Activated T-cell treated with anti-CD3 and anti-CD28 coated beads for 1 hour (primary cell): Measurements from ENCODE around the gene S100B.

Experiments
- DNase-seq: peaks from one replicate; pipeline ENCODE4 v3.0.0-alpha.2; 2020; ENCODE audit warnings: low read depth

Gene S100B

DNA sequence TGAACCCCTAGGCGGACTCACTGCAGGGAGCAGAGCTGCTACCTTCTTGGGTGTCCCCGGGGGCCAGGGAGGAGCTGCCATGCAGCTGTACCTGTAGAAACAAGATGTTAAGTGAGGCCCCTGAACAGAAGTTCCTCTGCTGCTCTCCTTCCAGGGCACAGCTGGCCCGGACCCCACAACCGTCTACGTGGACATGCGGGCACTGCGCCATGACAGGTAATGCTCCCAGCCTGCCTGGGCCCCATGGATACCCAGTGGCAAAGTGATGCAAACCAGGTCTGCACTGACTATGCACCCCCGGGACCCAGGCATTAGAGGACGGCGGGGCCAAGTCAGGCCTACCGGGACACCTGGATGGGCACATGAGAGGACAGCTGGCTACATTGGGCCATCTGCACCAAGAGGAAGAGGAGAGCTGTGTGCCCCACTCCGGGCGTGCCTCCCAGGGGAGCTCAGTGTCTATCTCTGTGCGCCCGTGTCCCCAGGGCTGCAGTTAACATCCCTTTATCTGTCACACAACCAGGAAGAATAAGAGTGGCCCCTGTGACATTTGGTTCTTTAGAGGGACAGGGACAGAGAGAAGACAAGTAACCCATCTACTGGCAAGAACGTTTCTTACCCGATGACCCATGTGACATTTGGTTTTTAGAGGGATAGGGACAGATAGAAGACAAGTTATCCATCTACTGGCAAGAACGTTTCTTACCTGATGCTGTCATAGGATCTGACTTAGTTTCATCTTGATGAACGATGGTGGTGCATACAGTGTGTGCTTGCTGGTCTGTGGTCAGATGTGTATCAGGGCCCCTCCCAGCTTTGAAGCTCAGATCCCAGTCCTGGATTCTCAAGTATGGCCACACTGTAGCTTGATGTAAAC lies 44.1 kb downstream of the S100B start:
- DNase-seq: no peak

GRCh38 chr21:46559291-46559983 lies 45.4 kb downstream of the S100B start:
- peak; percentile 43 for DNase-seq

GRCh38 chr21:46557919-46558392 lies 46.9 kb downstream of the S100B start:
- DNase-seq: no peak

GRCh38 chr21:46557469-46557868 lies 47.4 kb downstream of the S100B start:
- no peak for DNase-seq

DNA sequence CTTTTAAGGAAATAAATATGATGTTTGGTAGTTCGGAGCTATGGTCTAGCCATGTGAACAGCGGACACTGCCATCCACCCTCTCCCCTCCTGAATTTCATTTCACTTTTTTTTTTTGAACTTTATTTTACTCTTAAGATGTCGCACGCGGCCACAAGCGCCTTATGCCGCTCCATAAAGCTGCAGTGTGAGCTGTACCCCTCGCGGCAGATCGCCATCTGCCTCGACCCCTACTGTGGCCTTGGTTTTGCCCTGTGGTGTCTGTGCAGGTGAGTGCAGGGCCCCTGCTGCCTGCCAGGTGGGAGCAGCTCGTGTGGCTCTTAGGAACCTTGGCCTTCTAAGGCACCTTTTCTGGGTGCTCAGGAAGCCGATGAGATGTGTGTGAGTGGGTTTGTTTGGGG lies 48.1 kb downstream of the S100B start:
- DNase-seq: no peak

- DNase-seq: no peak
Measured at GRCh38 chr21:46555678-46556077, 49.2 kb downstream of the S100B start.

GRCh38 chr21:46555225-46555617 lies 49.7 kb downstream of the S100B start:
- DNase-seq: no peak

DNA sequence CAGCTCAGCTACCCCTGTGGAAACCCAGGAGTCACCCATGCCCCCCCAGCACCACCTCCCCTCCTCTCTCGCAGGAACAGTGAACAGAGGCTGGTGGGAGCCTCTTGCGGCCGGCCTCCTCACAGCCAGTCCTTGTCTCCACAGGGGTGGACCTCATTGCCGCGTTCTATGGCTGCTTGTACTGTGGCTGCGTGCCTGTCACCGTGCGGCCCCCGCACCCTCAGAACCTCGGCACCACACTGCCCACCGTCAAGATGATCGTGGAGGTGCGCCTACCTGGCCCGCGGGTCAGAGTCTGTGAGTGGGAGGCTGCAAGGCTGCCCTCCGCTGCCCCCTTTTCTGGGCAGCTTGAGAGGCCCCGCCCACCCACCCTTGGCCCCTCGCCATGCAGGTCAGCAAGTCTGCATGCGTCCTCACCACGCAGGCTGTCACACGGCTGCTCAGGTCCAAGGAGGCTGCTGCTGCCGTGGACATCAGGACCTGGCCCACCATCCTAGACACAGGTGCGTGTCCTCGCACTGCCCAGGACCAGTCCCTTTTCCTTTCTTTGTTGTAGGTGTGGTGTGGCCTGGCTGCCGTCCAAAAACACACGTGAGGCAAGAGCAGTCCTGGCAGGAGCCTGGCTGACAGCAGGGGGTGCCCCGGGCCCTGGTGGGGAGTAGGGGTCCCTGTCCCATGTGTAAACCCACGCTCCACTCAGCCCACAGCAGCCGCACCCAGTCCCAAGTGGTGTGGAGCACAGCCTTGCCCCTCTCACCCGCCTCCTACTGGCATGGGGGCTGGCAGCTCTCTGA lies 50.3 kb downstream of the S100B start:
- no peak for DNase-seq

- DNase-seq: no peak
Measured at GRCh38 chr21:46553993-46554392, 50.9 kb downstream of the S100B start.

GRCh38 chr21:46552865-46553379 lies 52.0 kb downstream of the S100B start:
- DNase-seq: no peak

- no peak for DNase-seq
Measured at GRCh38 chr21:46552274-46552673, 52.6 kb downstream of the S100B start.

- no peak for DNase-seq
Measured at GRCh38 chr21:46551636-46552241, 53.1 kb downstream of the S100B start.

GRCh38 chr21:46550116-46550941 lies 54.6 kb downstream of the S100B start:
- peak; percentile 35 for DNase-seq

- DNase-seq: no peak
Measured at GRCh38 chr21:46549650-46550049, 55.2 kb downstream of the S100B start.
